ENCODE measurements around the gene GYG2.
A peak's percentile ranks its signal among the peaks of the same experiment; 100 is the strongest.

GYG2 gene

DNA sequence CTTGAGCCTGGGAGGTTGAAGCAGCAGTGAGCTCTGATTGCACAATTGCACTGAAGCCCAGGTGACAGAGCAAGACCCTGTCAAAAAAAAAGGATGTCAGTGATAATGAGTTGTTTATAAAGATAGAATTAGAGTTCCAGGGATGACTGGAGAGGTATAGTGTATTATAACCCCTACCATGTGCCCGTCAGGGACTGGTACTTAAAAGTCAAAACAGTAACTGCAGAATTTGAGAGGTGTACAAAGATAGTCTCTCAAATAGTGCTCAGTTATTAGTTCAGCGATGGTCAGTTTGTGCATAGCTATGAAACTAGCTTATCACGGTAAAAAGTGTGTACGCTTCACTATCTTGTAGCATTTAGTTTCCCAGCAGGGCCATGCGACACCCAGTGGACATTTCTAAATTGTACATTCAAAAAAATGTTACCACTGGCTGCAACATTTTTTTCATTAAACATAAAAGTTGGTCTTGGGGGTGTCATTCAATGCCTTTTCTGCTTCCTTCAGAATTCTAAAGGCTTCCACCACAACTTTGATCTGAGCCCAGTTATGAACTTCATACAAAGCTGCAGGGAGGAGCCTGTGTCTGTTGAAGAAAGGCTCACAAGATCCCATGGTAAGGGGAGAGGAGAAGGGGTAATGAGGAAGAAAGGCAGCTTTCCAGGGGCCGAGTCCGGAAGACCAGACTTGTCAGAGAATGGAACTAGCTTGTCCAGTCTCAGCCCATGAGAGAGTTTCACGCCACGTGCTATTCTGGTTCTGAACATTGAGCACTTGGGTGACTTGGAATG is 9.2 kb upstream of the GYG2 start:
- H3K4me3 ChIP-seq (ENCODE audit: low read length): no peak overlapping the region
- TF ChIP-seq, protein P1, sequence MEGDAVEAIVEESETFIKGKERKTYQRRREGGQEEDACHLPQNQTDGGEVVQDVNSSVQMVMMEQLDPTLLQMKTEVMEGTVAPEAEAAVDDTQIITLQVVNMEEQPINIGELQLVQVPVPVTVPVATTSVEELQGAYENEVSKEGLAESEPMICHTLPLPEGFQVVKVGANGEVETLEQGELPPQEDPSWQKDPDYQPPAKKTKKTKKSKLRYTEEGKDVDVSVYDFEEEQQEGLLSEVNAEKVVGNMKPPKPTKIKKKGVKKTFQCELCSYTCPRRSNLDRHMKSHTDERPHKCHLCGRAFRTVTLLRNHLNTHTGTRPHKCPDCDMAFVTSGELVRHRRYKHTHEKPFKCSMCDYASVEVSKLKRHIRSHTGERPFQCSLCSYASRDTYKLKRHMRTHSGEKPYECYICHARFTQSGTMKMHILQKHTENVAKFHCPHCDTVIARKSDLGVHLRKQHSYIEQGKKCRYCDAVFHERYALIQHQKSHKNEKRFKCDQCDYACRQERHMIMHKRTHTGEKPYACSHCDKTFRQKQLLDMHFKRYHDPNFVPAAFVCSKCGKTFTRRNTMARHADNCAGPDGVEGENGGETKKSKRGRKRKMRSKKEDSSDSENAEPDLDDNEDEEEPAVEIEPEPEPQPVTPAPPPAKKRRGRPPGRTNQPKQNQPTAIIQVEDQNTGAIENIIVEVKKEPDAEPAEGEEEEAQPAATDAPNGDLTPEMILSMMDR (conservative IDR thresholded peaks at IDR 0.05; ENCODE audit: low read depth, low read length): peak; percentile 53
- no peak for DNase-seq (ENCODE audit: low read depth)

DNA sequence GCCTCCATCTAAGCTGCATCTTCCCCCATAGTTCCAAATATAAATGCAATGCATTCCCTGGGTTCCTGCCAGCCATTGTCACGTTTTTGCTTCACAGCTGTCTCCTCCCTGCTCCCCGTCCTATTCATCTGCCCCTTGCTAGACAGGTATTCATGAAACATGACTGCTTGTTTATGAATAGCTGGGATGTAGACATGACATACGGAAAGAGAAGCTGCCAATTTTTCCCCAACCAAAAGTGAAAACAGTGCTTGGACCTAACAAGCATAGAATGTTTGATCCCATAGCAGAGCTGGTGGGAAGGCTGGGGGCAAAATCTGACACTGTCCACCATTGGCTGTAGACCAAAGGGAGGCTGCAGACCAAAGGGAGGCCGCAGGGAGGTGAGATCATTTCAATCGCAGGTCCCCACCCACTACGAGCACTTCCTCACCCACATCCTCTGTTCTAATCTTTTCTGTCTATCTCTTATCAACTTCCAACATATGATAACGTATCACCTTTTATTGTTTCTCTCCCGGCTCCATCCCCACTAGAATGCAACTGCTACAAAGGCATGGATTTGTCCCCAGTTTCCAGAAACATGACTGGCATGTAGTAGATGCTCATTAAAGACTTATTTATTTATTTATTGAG is 8.5 kb upstream of the GYG2 start:
- TF ChIP-seq, protein P1 (conservative IDR thresholded peaks at IDR 0.05; ENCODE audit: low read depth, low read length): no peak
- no peak for DNase-seq (ENCODE audit: low read depth)
- H3K4me3 ChIP-seq (ENCODE audit: low read length): no peak overlapping the region

DNA sequence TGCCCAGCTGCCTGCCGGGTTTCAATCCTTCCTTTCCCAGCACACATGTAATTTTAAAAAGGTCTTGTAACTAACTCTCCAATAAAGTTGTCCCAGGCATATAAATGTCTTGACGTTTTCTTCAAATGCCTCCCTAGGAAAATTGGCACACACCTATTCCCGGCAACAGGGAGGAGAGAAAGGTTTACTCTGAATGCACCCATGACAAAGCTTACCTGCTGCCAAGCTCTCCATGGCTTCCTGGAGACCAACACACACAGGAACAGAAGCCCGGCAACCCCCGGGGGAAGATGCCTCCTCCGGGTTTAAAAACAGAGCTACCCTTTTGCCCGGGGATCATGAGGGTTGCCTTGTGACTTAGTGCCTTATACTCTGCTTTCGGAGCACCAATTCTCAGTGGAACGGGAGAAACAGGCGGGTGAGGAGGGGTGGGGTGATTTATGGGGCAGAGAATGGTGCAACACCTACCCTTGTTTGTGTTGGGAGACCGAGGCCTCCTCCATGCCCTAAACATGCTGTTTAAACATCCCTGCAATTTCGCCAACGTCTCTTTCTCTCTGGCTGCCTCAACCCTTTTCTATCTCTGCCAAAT is 4.8 kb upstream of the GYG2 start:
- DNase-seq (ENCODE audit: low read depth): no peak
- H3K4me3 ChIP-seq (ENCODE audit: low read length): no peak overlapping the region
- TF ChIP-seq, protein P1 (conservative IDR thresholded peaks at IDR 0.05; ENCODE audit: low read depth, low read length): no peak

DNA sequence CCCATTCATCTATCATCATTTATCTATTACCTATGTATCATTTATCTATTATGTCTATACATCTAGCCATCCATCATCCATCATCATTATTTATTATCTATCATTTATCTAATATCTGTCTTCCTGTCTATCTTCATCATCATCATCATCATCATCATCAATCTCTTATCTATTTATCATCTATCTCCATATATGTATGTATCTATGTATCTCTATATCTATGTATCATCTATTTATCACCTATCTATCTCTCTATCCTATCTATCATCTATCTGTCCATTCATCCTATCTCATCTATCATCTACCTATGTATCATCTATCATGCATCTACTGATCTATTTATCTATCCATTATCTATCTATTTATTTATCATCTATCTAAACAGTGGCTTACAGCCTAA is 3.8 kb upstream of the GYG2 start:
- no peak overlapping the region for H3K4me3 ChIP-seq (ENCODE audit: low read length)
- TF ChIP-seq, protein P1 (conservative IDR thresholded peaks at IDR 0.05; ENCODE audit: low read depth, low read length): no peak
- DNase-seq (ENCODE audit: low read depth): no peak

DNA sequence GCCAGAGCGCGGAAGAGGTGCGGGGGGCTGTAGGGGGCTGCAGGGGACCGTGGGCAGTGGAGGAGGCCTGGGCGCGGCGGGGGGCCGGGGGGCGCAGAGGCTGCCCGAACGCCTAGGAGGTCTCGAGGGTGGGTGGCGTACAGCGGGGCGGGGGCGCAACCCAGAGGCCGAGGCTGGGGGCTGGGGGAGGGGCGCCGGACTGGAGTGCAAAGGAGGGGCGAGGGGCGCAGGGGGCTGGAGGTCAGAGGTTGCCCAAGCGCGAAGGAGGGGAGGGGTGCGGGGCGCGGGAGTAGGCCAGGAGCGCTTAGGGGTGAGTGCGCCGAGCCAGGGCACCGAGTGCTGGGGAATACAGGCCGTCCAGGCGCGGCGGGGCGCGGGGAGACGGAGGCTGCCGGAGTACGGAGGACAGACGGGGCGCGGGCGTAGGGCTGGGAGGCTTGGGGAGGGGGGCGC is 255 bp downstream of the GYG2 start:
- peak overlapping the region; percentile 54 for H3K4me3 ChIP-seq (ENCODE audit: low read length)
- no peak for DNase-seq (ENCODE audit: low read depth)
- TF ChIP-seq, protein P1 (conservative IDR thresholded peaks at IDR 0.05; ENCODE audit: low read depth, low read length): no peak

DNA sequence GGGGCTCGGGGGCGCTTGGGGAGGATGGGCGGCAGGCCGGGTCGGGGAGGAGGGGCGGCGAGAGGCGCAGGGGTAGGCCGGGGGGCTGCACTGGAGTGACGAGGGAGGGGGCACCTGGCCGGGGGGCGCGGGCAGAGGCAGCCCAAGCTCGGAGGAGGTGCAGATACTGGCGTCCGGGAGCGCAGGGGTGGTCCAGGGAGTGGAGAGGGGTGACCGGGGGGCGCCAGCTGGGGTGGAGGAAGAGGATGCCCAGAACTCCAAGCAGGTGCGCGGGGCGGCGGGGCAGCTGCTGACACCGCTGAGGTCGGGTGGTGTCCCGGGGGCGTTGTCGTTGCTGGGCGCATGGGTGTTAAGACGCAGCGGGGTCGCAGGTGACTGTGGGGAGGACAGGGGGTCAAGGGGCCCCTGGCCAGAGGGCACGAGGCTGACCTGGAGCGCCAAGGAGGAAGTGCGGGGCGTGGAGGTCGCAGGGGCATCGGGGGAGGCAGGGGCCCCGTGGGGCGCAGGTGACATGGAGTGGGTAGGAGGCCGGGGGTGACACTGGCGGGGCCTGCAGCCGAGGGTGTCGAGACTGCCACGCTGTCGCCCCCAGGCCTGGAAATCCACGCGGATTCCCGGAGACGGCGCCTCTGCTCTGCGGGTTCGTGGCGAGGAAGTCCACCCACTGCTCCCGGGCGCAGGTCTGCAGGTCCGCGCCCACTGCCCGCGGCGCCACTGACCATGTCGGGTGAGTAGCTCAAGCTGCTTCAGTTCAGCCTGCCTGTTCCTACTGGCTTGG is 928 bp downstream of the GYG2 start:
- TF ChIP-seq, protein P1 (conservative IDR thresholded peaks at IDR 0.05; ENCODE audit: low read depth, low read length): no peak
- DNase-seq (ENCODE audit: low read depth): no peak
- peak overlapping the region; percentile 54 for H3K4me3 ChIP-seq (ENCODE audit: low read length)

Data from retinal pigment epithelial cell (primary cell).